ENCODE measurements around the gene PPM1K.
"Not testable (repeated sequence)": the region's sequence is repeated elsewhere in the genome, so short reads cannot be mapped to it uniquely, and the experiment has no call there.

The PPM1K gene

DNA sequence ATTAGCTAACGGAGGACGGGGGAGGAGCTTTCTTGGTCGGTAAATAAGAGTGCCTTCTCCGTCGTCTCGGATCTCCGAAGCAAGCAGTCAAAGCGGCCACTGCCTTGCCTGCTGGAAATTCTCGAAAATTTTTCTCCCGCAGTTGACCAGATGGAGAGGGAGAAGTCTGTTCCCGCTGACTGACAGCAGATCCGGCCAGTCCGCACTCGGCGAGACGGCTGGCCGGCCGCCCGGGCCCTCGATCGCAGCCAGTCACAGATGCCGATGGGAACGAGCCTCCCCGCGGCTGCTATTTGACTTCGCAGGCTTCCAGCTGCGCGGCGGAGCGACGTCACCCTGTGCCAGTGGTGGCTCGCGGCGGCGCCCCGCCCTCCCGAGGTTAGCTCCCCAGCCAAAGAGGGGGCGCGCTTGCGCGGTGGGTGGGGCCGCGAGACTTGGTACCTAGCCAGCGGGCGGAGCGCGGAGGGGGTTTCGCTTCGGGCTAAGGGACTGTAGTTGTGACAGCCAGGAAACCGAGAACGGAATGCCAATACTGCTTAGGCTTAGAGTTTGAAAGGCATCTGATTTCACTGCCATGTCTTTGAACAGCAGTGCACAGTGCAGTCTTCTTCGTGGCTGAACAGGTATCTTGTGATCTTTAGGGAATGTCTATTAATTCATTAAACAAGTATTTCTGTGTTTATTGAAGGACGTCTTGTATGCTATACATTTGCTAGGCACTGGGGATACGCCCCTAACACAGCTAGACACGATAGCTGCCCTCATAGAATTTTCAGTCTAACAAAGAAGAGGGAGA is at the start of gene PPM1K:
PPM1K (minus strand) TSS at position 123 of the 796 bp plus-strand sequence. CDS start 5,978 bp downstream, outside the sequence.
- peak; percentile 78 for DNase-seq

DNA sequence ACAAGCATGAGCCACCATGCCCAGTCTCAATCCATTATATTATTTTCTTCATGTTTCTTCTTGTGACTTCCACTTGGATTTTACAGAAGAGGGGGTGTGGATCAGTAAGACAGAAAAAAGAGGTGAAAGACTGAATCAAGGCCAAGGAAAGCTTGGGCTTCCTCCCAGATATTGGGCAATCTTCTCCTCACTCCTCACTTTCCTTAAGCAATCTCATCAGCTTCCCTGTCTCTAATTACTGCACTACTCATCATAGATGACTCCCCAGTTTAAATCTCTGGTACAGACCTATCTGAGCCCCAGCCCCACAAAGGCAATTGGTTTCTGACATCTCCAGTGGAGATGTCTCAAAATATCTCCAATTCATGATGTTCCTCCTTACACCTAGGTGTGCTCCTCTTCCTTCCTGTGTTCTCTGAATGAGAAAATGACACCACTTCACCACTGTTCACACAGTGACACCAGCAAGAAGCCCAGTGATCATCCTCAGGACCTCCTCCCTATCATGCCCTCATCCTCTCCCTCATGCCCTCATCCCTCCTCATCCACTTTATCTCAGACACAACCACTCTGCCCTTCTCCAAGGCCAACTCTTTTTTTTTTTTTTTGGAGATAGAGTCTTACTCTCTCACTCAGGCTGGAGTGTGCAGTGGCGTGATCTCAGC is 49.5 kb upstream of the PPM1K start:
- DNase-seq = no peak

DNA sequence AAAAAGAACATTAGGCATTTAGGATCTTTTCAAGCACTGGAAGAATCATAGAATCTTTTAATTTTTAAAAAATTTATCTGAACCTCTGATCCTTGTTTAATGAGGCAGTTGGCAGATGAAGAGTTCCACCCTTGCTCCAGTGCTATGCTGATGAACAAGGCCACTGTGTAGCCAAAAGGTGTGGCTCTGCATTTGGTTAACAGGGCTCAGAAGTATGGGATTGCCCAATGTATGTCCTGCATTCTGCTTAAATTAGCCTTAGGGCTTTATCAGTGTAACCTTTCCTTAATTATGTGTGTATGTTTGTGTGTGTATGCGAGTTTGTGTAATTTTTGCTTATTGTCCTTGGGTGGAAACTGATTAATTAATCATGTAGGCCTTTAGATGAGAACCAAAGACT is 43.3 kb upstream of the PPM1K start:
- DNase-seq = no peak

DNA sequence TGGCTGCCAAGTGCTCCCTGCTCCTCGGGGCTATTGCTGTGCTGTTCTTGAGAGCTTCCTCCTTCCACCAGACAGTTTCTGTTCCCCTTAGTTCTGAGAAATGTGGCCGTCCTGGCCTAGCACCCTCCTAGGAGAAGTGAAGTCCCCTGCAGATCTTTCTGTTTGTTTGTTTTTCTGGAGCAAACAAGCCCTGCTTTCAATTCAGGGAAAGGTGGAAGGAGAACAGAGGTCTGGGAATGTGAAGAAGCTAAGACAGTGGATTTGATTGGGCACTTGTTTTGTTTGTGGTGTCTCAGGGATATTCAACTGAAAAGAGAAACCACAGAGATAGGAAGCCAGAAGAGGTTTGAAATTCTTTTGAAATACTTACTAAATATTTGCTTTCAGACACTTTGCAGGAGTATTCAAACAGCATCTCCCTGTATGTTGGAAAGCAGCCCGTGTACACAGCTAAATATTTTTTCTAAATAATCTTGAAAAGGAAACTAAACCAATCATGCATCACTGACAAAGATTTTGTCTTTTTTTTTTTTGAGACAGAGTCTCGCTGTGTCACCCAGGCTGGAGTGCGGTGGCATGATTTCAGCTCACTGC is 36.5 kb upstream of the PPM1K start:
- DNase-seq = no peak

DNA sequence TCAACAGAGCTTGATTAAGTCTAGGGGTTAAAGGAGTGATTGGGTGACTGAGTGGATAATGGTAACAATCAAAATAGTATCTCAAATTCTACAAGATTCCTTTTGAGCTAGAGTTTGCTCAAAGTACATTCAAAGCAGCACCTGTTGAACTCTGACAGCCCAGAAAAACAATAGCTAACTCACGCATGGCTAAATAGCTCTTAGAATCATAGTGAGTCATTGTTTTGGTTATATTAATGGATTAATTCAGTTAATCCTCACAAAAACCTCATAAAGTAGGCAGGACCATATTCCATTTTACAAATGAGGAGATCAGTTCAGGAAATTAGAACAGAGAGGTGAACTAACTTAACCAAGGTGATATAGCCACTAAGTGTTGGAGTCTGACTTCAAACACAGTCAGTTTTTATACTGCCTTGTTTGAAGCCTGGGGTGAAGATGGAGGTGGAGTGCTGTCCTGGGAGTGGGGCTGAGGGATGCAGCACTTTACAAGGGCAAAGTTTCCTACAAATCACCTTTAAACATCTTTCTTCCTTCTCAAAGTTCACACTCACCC is 35.9 kb upstream of the PPM1K start:
- no peak for DNase-seq

DNA sequence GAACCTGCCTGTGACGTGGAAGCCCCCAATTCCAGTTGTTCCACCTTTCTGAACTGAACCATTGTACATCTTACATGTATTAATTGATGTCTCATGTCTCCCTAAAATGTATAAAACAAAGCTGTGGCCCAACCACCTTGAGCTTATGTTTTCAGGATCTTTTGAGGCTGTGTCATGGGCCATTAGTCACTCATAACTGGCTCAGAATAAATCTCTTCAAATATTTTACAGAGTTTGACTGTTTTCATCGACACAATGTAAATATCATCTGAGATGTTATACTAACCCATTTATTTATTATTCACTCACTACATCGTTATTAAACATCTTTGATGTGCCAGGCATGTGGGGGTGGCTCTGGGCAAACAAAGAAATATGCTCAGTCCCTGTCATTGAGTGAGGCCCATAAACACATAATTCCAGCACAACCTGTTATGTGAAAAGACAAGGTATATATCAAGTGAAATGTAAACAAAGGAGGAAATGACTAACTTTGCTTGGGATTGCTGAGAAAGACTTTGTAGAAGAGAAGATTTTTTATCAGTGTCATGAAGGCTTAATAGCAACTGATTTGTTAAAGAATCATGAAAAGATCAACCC is 34.5 kb upstream of the PPM1K start:
- DNase-seq = no peak

DNA sequence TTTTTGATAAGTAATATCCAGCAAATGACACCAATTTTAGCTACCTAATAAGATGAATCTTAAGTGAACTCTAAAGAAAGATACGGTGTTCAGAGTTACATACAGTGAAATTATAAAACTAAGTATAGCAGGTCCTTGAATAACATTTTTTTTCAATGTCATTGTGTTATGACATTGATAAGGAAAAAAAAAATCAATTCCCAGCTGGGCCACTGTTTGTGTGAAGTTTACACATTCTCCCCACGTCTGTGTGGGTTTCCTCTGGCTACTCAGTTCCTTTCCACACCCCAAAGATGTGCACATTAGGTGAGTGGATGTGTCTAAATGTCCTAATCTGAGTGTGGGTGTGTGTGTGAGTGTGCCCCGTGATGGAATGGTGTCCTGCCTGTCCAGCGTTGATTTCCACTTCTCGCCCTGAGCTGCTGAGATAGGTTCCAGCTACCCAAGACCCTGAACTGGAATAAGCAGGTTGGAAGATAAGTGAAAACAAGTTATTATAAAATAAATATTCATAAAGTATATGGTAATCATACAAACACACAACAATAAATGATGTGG is 31.2 kb upstream of the PPM1K start:
- no peak for DNase-seq

DNA sequence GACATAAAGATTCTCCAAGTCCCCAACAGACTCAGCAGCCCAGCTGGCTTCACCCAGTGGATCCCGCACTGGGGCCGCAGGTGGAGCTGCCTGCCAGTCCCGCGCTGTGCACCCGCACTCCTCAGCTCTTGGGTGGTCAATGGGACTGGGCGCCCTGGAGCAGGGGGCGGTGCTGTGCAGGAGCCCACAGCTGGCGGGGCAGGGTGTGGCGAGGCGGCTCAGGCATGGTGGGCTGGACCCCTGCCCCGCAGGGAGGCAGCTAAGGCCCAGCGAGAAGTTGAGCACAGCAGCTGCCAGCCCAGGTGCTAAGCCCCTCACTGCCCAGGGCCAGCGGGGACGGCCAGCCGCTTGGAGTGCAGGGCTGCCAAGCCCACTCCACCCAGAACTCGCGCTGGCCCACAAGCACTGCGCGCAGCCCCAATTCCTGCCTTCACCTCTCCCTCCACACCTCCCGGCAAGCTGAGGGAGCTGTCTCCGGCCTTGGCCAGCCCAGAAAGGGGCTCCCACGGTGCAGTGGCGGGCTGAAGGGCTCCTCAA is 28.8 kb upstream of the PPM1K start:
- DNase-seq = not testable (repeated sequence)

DNA sequence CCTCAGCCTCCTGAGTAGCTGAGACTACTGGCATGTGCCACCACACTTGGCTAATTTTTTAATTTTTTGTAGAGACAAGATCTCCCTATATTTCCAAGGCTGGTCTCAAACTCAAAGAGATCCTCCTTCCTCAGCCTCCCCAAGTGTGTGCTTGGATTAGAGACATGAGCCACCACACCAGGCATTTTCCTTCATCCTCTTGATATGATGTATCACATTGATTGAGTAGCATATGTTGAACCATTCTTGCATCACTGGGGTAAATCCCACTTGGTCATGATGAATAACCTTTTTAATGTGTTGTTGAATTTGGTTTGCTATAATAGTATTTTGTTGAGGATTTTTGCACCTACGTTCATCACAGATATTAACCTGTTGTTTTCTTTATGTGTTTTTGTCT is 24.2 kb upstream of the PPM1K start:
- DNase-seq = no peak

DNA sequence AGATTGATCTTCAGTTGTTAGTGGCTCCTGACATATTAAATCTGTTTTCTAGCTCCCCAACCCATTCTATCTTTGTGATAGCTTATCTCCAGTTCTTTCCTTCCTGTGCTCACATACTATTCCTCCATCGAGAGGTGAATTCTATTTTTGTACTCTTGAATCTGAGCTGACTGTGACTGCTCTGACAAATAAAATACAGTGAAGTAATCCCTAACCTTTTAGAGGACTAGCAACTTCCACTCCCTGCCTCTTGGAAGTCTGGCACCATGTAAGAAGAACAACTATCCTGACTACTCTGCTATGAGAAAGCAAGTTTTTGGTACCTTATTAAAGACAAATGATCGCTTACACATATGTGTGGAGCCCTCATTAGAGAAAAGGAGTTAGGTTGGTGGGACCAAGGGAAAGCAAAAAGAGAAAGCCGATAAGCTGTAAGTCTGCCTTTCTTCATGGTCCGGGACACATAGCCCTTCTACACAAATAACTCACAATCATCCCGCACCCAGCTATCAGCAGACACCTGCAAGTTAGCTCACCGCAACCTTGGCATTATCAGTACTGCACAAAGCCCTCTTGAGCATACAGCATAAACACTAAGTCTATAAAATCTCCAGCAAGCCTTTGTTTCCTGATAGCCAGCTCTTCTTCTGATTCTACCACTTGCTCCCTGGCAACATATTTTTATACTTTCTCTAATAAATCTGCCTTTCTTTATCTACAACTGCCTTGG is 13.5 kb upstream of the PPM1K start:
- no peak for DNase-seq

DNA sequence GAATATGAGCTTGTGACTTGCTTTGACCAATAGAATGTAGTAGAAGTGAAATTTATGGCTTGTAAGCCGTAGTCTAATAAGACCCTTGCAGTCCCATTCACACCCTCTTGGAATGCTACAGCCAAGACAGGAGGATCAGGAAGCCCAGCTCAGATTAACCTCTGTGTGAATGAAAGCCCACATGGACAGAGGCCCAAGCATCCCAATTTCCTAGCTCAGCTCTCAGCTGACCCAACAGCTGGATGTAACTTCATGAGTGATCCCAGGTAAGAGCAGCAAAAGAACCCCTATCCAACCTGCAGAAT is 12.8 kb upstream of the PPM1K start:
- DNase-seq = no peak

DNA sequence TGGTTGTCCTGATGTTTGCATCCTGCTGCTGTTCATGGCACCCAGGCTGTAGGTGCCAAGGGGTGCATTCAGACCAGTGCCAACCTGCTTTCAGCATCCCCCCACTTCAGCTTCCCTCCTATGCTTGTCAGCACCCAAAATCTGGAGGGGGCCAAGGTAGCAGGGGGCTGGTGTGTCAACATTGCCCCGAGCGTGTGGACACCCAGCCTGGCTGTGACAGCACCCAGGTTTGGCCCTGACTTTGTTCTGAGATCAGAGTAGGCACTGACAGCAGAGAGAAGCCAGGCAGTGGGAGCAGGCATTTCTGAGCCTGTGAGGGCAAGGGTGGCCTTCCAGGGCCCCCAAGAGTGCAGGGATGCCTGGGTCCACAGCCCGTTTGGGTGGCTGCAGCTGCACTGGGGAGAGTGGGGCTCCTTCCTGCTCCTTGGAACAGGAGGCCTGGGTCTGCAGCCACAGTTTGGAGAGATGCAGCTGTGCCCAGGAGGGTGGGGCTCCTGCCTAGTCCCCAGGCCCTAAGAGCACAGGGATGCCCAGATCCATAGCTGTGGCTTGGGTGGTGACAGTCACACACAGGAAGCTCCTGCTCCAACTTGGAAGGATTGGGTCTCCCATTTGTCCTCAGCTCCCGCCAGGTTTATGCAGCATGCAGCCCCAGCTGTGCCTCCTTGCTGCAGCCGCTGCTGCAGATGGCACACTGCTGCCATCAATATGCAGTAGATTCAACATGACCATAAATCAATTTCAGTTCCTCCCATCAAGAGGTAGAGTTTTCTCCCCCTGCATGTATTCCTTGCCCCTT is 12.3 kb upstream of the PPM1K start:
- DNase-seq = no peak

DNA sequence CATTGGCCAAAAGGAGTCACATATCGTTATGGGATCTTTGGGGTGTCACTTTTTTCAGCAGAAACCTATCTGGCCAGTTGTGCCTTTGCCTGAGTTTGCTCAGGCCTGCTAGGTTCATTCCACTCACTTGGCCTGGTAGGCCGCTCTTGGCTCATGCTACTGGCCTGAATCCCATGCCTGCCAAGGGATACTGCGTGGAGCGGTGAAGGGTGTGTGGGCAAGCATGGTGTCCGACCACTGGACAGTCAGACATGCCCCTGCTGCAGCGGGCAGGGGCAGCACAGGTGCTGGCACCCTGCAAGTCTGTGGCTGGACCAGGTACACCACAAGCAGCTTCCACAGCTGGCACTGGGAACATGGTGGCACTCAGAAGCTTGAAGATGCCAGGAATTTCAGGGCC is 11.3 kb upstream of the PPM1K start:
- DNase-seq = no peak

DNA sequence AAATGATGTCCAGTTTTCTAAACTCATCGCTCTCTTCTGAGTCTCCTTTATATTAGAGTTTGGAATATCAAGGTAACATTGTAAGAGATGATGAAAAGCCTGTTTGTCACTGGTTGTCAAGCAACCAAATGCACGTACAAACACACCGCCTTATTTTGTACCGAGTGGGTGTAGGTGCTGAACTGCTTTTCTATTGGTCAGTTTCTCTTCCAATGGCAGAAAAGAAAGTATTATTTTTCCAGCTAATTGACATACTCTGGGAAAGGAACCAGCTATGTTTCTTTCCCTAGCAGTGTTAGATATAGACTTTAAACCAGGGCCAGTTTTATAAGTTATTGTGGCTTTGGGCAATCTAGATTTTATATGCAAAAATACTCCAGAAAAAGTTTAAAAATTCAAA is 6.6 kb upstream of the PPM1K start:
- DNase-seq = no peak

DNA sequence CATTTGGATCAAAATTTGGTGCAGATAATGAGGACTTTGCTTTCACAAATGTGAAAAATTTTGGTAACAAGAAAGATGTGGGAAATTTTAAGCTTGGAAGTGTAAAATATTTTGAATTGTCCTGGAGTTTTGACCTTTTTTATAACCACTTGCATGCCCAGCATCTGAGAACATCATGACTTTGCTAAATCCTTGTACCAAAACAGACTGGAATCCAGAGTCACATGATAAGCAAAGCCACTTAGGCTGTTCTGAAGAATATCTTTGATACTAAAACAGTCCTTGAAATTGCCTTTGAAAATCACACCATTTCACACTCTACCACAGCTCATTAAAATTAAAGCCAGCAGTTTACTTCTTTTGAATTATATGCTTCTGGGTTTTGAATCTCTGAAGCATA is 2.5 kb upstream of the PPM1K start:
- DNase-seq = no peak

DNA sequence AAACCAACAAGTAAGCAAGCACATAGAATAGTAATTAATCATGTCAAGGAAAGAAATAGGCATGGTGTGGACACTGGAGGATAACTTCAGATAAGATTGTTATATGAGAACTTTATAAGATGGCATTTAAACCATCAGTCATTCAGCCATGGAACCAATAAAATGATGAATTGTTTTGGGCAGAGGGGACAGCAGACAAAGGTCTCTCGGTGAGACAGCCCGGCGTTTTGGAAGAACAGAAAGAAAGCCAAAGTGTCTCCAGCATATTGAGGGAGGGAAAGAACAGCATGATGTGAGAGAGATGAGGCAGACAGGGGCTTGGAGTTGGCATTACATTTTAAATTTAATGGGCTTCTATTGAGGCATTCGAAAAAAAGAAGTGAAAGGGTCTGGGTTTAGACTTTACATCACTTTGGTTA is 883 bp upstream of the PPM1K start:
- no peak for DNase-seq

DNA sequence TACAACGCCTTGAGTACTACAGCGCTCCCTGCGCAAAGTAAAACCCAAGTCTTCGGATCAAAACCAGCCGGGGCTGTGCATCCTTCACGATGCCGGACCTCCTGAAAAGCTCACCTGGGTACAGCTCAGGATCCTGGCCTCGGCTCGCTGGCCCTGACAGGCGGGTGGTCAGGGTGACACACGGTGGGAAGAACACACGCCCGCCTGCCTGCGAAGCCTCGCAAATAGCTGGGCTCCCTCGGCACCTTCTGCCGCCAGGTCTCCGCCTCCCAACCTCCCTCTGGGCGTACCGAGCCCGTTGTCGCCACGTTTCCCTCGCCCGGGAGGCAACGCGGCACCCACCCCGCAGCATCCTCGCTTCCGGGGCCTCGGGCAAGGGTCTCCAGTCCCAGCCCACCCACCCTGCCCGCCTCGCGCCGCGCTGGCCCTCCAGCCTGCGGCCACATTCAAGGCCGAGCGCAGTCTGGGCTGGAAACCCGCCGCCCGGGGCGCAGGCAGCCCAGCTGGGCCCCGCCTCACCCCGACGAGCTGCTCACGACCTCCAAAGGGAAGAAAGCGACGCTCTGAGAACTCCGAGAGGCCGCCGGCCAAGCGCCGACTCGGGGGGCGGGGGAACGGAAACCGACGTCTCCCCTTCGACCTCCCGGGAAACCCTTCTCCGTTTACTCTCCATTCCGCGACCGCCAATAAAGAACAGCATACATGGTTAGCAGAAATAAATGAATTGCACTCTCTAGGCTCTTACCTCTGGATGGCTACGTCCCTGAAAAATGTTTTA is 511 bp downstream of the PPM1K start:
- no peak for DNase-seq

DNA sequence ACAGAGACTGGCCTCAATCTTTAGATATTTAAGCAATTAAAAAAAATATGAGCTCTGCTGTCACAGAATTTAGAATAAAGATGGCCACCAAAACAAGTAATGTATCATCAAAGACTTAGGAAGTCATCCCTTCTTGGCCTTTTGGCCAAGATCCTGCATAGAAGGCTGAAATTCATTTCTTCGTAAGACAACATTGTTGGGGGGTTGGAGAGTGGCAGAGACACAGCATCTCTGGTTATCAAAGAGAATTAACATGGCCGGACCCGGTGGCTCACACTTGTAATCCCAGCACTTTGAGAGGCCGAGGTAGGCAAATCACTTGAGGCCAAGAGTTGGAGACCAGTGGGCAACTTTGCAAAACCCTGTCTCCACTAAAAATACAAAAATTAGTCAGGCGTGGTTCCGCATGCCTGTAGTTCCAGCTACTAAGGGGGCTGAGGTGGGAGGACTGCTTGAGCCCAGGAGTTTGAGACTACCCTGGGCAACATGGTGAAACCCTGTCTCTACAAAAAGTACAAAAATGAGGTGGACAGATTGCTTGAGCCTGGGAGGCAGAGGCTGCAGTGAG is 4.0 kb downstream of the PPM1K start:
- DNase-seq = no peak

DNA sequence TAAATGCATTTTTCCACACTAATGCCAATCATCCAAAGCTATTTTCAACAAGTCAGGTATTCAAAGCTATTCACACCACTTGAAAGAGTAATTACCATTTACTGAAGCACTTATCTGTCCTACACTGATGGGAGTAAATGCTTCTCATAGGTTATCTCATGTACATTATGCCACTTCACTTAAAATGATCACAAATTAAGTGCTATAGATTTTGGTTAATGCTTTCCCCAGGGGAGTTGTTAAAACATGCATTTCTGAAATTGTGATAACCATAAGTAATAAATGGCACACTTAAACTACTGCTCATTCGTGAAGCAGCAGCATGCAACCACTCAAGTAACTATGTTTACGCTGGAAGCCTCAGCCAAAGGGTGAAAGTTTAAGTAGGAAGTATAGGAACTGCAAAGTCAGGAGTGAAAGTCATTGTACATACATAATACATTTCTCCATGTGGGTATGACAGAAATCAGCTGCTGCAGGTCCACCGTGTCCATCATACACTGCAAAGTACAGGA is 6.6 kb downstream of the PPM1K start:
- DNase-seq = no peak

All from NCI-H1694 treated with DMSO at 0.1 percent for 48 hours (cell line).